C4-2B (cell line): Measurements from ENCODE around the gene ADM2.
A peak's percentile ranks its signal among the peaks of the same experiment; 100 is the strongest.

Source experiments
- H3K27ac ChIP-seq: fragments of 450-650 bp; 2 replicates; pipeline ENCODE4 v1.5.1; 2017
- ZFX ChIP-seq: fragments of 450-650 bp; IDR thresholded peaks from 2 replicates; pipeline ENCODE4 v1.6.1; 2017
- TF ChIP-seq, protein P1 (sequence below): fragments of 450-650 bp; conservative IDR thresholded peaks from 2 replicates; pipeline ENCODE4 v1.5.1; 2017; ENCODE audit warnings: mild to moderate bottlenecking

ADM2 gene

DNA sequence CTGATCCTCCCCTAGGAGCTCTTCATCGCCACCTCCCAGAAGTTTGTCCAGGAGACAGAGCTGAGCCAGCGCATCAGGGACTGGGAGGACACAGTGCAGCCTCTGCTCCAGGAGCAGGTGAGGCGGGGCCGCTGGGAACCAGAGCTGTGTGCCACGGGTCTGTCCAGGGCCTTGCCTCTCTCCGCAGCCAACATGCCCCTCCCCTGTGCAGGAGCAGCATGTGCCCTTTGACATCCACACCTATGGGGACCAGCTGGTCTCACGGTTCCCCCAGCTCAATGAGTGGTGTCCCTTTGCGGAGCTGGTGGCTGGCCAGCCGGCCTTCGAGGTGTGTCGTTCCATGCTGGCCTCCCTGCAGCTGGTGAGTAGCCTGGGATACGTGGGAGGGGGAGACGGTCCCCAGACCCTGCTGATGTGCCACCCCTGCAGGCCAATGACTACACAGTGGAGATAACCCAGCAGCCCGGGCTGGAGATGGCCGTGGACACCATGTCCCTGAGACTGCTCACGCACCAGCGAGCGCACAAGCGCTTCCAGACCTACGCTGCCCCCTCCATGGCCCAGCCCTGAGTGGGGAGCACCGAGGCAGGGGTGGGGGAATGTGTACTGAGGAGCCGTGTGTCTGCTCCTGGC, 41.6 kb downstream of the ADM2 start:
- no peak overlapping the region for H3K27ac ChIP-seq

DNA sequence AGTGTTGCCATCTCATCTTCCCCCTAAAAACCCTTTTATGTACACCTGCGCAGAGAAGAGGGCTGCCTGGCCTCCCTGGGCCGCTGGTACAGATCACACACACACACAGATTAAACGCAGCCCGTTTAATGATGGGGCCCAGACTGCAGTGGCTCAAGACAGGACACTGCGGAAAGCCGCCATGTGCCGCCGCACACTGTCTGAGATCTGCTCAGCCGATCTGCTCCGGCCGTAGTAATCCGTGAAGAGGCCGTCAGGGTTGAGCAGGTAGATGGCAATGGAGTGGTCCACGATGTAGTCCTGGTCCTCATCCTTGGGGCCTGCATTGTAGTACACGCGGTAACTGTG, 42.1 kb downstream of the ADM2 start:
- H3K27ac ChIP-seq, result peak overlapping the region; percentile 98; the same call in 1 of the 2 replicates
- TF ChIP-seq, protein P1, sequence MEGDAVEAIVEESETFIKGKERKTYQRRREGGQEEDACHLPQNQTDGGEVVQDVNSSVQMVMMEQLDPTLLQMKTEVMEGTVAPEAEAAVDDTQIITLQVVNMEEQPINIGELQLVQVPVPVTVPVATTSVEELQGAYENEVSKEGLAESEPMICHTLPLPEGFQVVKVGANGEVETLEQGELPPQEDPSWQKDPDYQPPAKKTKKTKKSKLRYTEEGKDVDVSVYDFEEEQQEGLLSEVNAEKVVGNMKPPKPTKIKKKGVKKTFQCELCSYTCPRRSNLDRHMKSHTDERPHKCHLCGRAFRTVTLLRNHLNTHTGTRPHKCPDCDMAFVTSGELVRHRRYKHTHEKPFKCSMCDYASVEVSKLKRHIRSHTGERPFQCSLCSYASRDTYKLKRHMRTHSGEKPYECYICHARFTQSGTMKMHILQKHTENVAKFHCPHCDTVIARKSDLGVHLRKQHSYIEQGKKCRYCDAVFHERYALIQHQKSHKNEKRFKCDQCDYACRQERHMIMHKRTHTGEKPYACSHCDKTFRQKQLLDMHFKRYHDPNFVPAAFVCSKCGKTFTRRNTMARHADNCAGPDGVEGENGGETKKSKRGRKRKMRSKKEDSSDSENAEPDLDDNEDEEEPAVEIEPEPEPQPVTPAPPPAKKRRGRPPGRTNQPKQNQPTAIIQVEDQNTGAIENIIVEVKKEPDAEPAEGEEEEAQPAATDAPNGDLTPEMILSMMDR, result no peak
- no peak for TF ChIP-seq ZFX

More for the DNA sequence above, 41.6 kb downstream of the ADM2 start:
- TF ChIP-seq, protein P1, result no peak
- TF ChIP-seq ZFX, result no peak

DNA sequence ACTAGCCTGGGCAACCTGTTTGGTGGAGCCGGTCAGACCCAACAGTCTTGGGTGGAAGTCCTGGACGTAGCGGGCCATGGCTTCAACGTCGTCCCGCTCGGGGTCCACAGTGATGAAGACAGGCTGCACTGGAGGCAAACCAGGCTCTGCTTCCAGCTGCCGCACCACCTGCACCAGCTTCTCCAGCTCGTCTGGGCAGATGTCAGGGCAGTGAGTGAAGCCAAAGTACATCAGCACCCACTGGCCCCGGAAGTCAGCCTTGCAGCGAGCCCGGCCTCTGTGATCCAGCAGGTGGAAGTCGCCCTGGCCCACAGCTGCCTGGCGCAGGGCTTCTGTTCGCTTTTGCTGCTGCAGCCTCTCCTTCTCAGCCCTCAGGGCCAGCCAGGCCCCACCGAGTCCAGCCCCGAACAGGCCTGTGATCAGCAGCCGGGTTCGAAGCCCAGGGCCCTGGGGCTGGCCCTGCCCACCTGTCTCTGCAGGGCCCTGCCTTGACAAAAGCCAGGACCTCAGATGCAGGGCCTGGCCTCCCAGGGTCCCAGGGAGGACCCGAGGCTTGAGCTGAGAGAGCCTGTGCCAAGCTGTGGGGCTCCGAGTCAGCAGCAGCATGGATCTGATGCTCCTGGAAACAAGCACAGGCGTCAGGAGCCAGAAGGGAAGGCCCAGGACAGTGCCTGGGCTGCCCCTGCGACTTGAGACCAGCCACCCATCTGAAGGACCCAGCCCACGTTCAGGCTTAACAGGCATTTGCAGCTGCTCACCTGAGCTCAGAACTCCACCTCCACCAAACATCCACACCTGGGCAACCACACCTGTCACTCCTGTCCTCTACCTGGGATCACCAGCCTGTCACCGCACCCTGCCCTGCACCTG, 42.7 kb downstream of the ADM2 start:
- no peak for TF ChIP-seq ZFX
- TF ChIP-seq, protein P1, result no peak
- H3K27ac ChIP-seq, result peak overlapping the region; percentile 98

DNA sequence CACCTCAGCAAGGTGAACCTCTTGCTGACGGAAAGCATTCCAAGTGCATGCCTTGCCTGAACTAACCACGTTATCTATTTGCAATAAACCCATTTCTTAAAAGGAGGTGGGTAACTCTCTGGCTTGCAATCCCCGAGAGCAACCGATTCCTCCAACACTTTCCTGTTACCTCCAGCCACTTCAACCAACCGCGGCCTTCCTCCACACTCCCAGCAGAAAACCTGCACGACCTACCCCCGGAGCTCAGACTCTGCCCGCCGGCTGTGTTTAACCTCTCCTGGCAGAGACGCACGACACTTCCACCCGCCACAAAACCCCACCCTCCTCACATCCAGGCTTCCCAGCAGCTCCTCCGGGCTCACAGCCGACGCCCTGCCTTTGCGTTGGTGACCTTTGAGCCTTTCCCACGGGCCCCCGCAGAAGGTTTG, 43.3 kb downstream of the ADM2 start:
- H3K27ac ChIP-seq, result peak overlapping the region; percentile 98
- TF ChIP-seq, protein P1, result no peak
- TF ChIP-seq ZFX, result no peak

DNA sequence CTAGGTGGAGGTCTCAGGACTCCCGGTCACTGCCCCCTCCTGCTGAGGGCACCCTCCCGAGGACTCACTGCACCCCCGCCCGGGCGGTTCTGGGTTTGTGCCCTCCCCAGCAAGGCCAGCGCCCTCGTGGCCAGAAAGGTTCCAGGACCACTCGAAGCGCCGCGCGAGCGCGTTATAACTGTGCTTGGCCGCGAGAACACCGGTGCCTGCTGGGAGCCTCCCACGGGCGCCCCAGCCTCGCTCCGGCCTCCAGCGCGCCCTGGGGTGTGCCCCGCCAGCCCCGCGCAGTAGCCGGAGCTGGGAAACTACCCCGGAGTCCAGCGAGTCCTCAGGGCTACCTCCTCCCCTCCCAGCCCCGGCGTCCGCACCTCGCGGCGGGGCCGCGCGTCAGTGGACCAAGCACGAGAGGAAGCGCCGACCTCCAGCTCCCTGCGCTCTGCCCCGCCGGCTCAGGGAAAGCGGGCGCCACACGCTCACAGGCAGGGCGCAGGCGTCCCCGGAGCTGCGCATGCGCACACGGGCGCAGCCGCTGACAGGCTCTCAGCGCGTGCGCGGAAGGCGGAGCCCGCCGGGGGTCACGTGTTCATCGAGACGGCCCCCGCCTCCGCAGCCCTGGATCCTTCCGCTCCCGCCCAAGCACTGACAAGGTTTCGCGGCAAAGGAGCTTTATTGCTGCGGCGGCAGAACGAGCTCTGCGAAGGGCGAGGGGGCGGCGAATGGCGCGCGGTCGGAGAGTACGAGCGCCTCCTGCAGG, 43.9 kb downstream of the ADM2 start, which contains the start of gene SCO2:
Gene SCO2 (minus strand): TSS at position 495 of the 754 bp plus-strand sequence. CDS start 1,187 bp downstream, outside the sequence.
- H3K27ac ChIP-seq, result peak within 1 kb of the TSS; percentile 98
- no peak; the same call in 1 of the 2 replicates for TF ChIP-seq ZFX
- TF ChIP-seq, protein P1, result no peak

DNA sequence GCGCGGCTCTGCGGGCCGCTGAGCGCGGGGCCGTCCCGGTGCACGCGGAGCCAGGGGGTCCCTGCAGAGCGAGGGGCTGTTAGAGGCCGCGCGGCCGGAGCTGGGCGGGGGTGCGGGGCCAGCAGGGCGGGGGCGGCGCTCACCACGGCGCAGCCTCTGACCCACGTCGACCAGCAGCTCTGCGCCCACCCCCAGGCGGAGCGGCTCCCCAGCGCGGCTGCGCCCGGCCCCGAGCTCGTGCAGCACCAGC, 44.4 kb downstream of the ADM2 start:
- H3K27ac ChIP-seq, result peak overlapping the region; percentile 98
- TF ChIP-seq ZFX, result no peak
- TF ChIP-seq, protein P1, result 0 out of 2 replicates have a peak, but pooled peaks have one; percentile 71
